SK-N-SH (cell line): ENCODE data around the gene CDH4.

Source experiments
- EZH2phosphoT487 ChIP-seq: fragments of 200-600 bp; sonication (generic); IDR thresholded peaks from 2 replicates; pipeline ENCODE4 v1.6.1; 2017; ENCODE audit warnings: low read depth, mixed run types, mild to moderate bottlenecking, antibody characterized with exemption, moderate library complexity, borderline replicate concordance
- GABPA ChIP-seq: IDR thresholded peaks from 2 replicates; pipeline ENCODE4 v1.4.0; 2012; ENCODE audit warnings: low read depth, mild to moderate bottlenecking
- GATA2 ChIP-seq: sonication (generic); formaldehyde crosslinking; IDR thresholded peaks from 2 replicates; pipeline ENCODE4 v1.5.0; 2020; ENCODE audit warnings: mild to moderate bottlenecking, missing genetic modification reagents
- JUND ChIP-seq: IDR thresholded peaks from 2 replicates; pipeline ENCODE4 v1.4.0; 2012
- RAD21 ChIP-seq: IDR thresholded peaks from 2 replicates; pipeline ENCODE4 v1.6.1; 2012; ENCODE audit warnings: mild to moderate bottlenecking, low read length
- SIN3A ChIP-seq: IDR thresholded peaks from 2 replicates; pipeline ENCODE4 v1.6.1; 2012; ENCODE audit warnings: low read depth, mild to moderate bottlenecking, low read length, moderate library complexity, borderline replicate concordance
- SMC3 ChIP-seq: IDR thresholded peaks from 2 replicates; pipeline ENCODE4 v1.6.1; 2012; ENCODE audit warnings: low read depth, low read length, improper control_type of control experiment
- YY1 ChIP-seq: IDR thresholded peaks from 2 replicates; pipeline ENCODE4 v1.4.0; 2012; ENCODE audit warnings: low read depth, mild to moderate bottlenecking
- TF ChIP-seq, protein P1 (sequence below): fragments of 150-350 bp; IDR thresholded peaks from 2 replicates; pipeline ENCODE4 v1.6.1; 2017; ENCODE audit warnings: antibody characterized with exemption, low read length, low read depth, borderline replicate concordance
- TF ChIP-seq, protein P2 (sequence below): fragments of 200-600 bp; sonication (generic); IDR thresholded peaks from 2 replicates; pipeline ENCODE4 v1.6.1; 2017; ENCODE audit warnings: antibody characterized with exemption, mild to moderate bottlenecking, moderate library complexity
- TF ChIP-seq, protein P3 (sequence below): IDR thresholded peaks from 2 replicates; pipeline ENCODE4 v1.6.1; 2012; ENCODE audit warnings: mild to moderate bottlenecking, low read depth, low read length, moderate library complexity

DNA sequence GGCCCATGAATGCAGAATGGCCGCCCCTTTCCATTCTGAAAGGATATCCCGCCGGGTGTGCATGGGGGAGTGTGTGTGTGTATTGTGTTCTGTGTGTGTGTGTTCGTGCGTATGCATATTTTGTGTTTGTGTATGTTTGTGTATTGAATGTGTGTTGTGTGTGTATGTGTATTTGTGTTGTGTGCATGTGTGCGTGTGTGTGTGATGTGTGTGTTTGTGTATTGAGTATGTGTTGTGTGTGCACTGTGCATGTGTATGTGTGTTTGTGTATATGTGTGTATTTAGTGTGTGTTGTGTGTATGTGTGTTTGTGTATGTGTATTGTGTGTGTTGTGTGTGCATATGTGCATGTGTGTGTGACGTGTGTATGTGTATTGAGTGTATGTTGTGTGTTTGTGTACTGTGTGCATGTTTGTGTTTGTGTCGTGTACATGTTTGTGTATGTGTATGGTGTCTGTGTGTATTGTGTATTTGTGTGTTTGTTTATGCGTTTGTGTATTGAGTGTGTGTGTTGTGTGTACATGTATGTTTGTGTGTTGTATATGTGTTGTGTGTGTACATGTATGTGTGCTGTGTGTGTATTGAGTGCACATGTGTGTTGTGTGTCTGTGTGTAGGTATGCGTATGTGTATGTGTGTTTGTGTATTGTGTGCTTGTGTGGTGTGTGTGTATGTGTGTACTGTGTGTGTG lies 587.3 kb downstream of the CDH4 start:
- TF ChIP-seq EZH2phosphoT487 (no peak), YY1 (no peak), JUND (no peak), SMC3 (no peak), SIN3A (no peak), GABPA (no peak), RAD21 (no peak), GATA2 (CRISPR knock-in tag) (no peak)
- TF ChIP-seq, protein P1, sequence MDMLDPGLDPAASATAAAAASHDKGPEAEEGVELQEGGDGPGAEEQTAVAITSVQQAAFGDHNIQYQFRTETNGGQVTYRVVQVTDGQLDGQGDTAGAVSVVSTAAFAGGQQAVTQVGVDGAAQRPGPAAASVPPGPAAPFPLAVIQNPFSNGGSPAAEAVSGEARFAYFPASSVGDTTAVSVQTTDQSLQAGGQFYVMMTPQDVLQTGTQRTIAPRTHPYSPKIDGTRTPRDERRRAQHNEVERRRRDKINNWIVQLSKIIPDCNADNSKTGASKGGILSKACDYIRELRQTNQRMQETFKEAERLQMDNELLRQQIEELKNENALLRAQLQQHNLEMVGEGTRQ: no peak
- TF ChIP-seq, protein P2, sequence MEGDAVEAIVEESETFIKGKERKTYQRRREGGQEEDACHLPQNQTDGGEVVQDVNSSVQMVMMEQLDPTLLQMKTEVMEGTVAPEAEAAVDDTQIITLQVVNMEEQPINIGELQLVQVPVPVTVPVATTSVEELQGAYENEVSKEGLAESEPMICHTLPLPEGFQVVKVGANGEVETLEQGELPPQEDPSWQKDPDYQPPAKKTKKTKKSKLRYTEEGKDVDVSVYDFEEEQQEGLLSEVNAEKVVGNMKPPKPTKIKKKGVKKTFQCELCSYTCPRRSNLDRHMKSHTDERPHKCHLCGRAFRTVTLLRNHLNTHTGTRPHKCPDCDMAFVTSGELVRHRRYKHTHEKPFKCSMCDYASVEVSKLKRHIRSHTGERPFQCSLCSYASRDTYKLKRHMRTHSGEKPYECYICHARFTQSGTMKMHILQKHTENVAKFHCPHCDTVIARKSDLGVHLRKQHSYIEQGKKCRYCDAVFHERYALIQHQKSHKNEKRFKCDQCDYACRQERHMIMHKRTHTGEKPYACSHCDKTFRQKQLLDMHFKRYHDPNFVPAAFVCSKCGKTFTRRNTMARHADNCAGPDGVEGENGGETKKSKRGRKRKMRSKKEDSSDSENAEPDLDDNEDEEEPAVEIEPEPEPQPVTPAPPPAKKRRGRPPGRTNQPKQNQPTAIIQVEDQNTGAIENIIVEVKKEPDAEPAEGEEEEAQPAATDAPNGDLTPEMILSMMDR: no peak
- TF ChIP-seq, protein P3, sequence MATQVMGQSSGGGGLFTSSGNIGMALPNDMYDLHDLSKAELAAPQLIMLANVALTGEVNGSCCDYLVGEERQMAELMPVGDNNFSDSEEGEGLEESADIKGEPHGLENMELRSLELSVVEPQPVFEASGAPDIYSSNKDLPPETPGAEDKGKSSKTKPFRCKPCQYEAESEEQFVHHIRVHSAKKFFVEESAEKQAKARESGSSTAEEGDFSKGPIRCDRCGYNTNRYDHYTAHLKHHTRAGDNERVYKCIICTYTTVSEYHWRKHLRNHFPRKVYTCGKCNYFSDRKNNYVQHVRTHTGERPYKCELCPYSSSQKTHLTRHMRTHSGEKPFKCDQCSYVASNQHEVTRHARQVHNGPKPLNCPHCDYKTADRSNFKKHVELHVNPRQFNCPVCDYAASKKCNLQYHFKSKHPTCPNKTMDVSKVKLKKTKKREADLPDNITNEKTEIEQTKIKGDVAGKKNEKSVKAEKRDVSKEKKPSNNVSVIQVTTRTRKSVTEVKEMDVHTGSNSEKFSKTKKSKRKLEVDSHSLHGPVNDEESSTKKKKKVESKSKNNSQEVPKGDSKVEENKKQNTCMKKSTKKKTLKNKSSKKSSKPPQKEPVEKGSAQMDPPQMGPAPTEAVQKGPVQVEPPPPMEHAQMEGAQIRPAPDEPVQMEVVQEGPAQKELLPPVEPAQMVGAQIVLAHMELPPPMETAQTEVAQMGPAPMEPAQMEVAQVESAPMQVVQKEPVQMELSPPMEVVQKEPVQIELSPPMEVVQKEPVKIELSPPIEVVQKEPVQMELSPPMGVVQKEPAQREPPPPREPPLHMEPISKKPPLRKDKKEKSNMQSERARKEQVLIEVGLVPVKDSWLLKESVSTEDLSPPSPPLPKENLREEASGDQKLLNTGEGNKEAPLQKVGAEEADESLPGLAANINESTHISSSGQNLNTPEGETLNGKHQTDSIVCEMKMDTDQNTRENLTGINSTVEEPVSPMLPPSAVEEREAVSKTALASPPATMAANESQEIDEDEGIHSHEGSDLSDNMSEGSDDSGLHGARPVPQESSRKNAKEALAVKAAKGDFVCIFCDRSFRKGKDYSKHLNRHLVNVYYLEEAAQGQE: no peak
